BLaER1 (cell line): ENCODE data around the gene SLC25A17.
A peak's percentile ranks its signal among the peaks of the same experiment; 100 is the strongest.

Source experiments
- H3K27ac ChIP-seq: shearing (Covaris generic); formaldehyde crosslinking; 2 replicates; pipeline ENCODE4 v1.8.1; 2022
- H3K27me3 ChIP-seq: shearing (Covaris generic); formaldehyde crosslinking; 2 replicates; pipeline ENCODE4 v1.8.1; 2022
- H3K36me3 ChIP-seq: shearing (Covaris generic); formaldehyde crosslinking; 2 replicates; pipeline ENCODE4 v1.8.1; 2022
- H3K4me1 ChIP-seq: shearing (Covaris generic); formaldehyde crosslinking; 2 replicates; pipeline ENCODE4 v1.8.1; 2022
- H3K4me2 ChIP-seq: shearing (Covaris generic); formaldehyde crosslinking; 2 replicates; pipeline ENCODE4 v1.8.1; 2022
- H3K4me3 ChIP-seq: shearing (Covaris generic); formaldehyde crosslinking; 2 replicates; pipeline ENCODE4 v1.8.1; 2022
- H3K9ac ChIP-seq: shearing (Covaris generic); formaldehyde crosslinking; 2 replicates; pipeline ENCODE4 v1.8.1; 2022
- H3K9me3 ChIP-seq: shearing (Covaris generic); formaldehyde crosslinking; 2 replicates; pipeline ENCODE4 v1.8.1; 2022
- H4K20me1 ChIP-seq: shearing (Covaris generic); formaldehyde crosslinking; 2 replicates; pipeline ENCODE4 v1.8.1; 2022
- Cebpa-rat ChIP-seq: shearing (Covaris generic); IDR thresholded peaks from 2 replicates; pipeline ENCODE4 v1.8.1; 2022

SLC25A17 gene

GRCh38 chr22:40746428-40747220 is 72.5 kb downstream of the SLC25A17 start:
- peaks cover 23% of the 10 kb centered on the region for H3K9me3 ChIP-seq
- no peak overlapping the region for H3K4me3 ChIP-seq
- H4K20me1 ChIP-seq = no peaks in the 10 kb centered on the region
- H3K27me3 ChIP-seq = no peaks in the 10 kb centered on the region
- no peak overlapping the region for H3K4me2 ChIP-seq
- no peak for TF ChIP-seq Cebpa-rat
- H3K4me1 ChIP-seq = no peaks in the 10 kb centered on the region
- peaks cover 8% of the 10 kb centered on the region; the same call in 1 of the 2 replicates for H3K36me3 ChIP-seq
- no peak overlapping the region for H3K27ac ChIP-seq
- H3K9ac ChIP-seq = no peak overlapping the region

GRCh38 chr22:40743768-40744167 is 75.4 kb downstream of the SLC25A17 start:
- Histone ChIP-seq H3K9me3 (peaks cover 19% of the 10 kb centered on the region), H3K9ac (no peak overlapping the region), H3K4me3 (no peak overlapping the region), H3K4me1 (0 out of 2 replicates have a peak, but pooled peaks cover 6% of the 10 kb centered on the region), H3K36me3 (peaks cover 8% of the 10 kb centered on the region; the same call in 1 of the 2 replicates), H3K4me2 (no peak overlapping the region), H4K20me1 (no peaks in the 10 kb centered on the region), H3K27ac (no peak overlapping the region), H3K27me3 (no peaks in the 10 kb centered on the region)
- no peak for TF ChIP-seq Cebpa-rat

- no peaks in the 10 kb centered on the region for H3K9me3 ChIP-seq
- H3K4me2 ChIP-seq = no peak overlapping the region
- no peak for TF ChIP-seq Cebpa-rat
- peaks cover 15% of the 10 kb centered on the region for H3K4me1 ChIP-seq
- H3K27me3 ChIP-seq = no peaks in the 10 kb centered on the region
- H3K9ac ChIP-seq = no peak overlapping the region
- no peaks in the 10 kb centered on the region for H4K20me1 ChIP-seq
- H3K27ac ChIP-seq = no peak overlapping the region
- H3K36me3 ChIP-seq = no peaks in the 10 kb centered on the region
- H3K4me3 ChIP-seq = no peak overlapping the region
These were observed 78.0 kb downstream of the SLC25A17 start for GRCh38 chr22:40741116-40741515.

DNA sequence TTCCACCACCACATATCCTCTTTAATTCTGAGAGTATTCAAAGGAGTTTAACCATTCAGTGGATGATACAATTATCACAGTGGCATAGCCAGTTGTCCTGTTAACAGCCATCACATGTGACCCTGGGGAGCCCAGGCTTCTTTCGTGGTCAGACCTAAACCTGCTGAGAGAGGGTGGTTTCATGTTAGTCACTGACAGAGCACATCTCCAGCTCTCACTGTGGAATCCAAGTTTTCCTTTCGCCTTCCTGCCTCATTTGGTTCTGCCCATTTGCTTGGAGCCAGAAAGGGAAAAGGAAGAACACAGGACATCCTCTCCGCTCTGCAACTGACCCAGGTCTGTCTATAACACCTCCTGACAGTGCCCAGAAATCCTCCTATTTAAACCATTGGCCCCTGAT is 79.4 kb downstream of the SLC25A17 start:
- peak overlapping the region; percentile 32; the same call in 1 of the 2 replicates for H3K9ac ChIP-seq
- no peak overlapping the region for H3K27ac ChIP-seq
- H3K36me3 ChIP-seq = no peaks in the 10 kb centered on the region
- H3K4me1 ChIP-seq = peaks cover 29% of the 10 kb centered on the region
- H3K4me2 ChIP-seq = no peak overlapping the region; the same call in 1 of the 2 replicates
- no peaks in the 10 kb centered on the region for H3K9me3 ChIP-seq
- no peak for TF ChIP-seq Cebpa-rat
- H3K4me3 ChIP-seq = no peak overlapping the region
- H3K27me3 ChIP-seq = no peaks in the 10 kb centered on the region
- no peaks in the 10 kb centered on the region for H4K20me1 ChIP-seq

DNA sequence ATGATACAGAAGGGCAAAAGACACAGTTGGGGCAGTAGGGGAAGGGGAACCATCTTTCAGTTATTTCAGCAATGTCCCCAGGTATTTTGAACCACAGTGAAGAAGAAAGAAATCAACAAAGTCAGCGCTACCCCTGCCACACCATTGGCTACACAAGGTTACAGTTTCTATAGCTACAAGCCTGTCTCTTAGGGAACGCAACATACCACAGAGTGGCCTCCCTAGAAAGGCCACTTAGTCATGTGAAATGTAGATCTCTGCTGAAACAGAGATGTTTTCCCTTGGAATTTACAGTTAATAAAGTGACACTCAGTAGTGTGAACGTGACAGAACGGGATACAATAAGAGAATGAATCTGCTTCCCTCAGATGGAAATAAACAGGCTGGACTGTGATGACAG is 85.2 kb downstream of the SLC25A17 start:
- no peak for TF ChIP-seq Cebpa-rat
- Histone ChIP-seq H3K4me1 (peaks cover 76% of the 10 kb centered on the region), H3K4me2 (peak overlapping the region; percentile 95), H4K20me1 (no peaks in the 10 kb centered on the region), H3K27me3 (no peaks in the 10 kb centered on the region), H3K36me3 (no peaks in the 10 kb centered on the region), H3K9me3 (no peaks in the 10 kb centered on the region), H3K4me3 (no peak overlapping the region), H3K9ac (no peak overlapping the region), H3K27ac (no peak overlapping the region)

DNA sequence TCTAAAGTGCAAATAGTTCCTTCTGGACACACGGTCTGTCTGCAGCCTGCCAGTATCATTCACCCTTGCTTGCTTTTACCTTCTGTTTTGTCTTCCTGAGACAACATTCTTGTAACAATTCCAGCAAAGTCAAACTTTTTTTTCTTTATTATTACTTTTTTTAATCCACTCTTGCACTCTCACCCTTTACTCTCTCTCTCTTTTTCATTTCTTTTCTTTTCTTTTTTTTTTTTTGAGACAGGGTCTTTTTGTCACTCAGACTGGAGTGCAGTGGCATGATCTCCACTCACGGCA is 86.2 kb downstream of the SLC25A17 start:
- Histone ChIP-seq H3K4me1 (peaks cover 86% of the 10 kb centered on the region), H4K20me1 (no peaks in the 10 kb centered on the region), H3K4me3 (peak overlapping the region; percentile 56; the same call in 1 of the 2 replicates), H3K36me3 (no peaks in the 10 kb centered on the region), H3K9ac (peak overlapping the region; percentile 77), H3K27me3 (no peaks in the 10 kb centered on the region), H3K4me2 (peak overlapping the region; percentile 95), H3K9me3 (no peaks in the 10 kb centered on the region), H3K27ac (peak overlapping the region; percentile 83)
- TF ChIP-seq Cebpa-rat = no peak

DNA sequence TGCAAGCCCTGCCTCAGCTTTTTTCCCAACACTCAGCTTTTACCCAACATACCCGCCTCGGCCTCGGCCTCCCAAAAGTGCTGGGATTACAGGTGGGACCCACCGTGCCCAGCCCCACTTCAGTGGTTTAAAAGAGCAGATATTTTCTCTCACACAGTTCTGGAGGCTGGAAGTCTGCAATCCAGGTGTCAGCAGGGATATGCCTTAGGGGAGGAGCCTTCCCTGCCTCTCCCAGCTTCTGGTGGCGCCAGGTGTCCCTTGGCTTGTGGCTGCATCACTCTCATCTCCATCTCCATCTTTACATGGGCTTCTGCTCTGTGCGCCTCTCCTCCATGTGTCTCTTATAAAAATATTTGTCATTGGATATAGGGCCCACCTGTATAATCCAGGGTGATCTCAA is 89.9 kb downstream of the SLC25A17 start:
- Histone ChIP-seq H4K20me1 (no peaks in the 10 kb centered on the region), H3K4me3 (peak overlapping the region; percentile 17; the same call in 1 of the 2 replicates), H3K36me3 (no peaks in the 10 kb centered on the region), H3K4me2 (peak overlapping the region; percentile 95), H3K9me3 (no peaks in the 10 kb centered on the region), H3K27ac (peak overlapping the region; percentile 88), H3K27me3 (no peaks in the 10 kb centered on the region), H3K4me1 (peaks cover 77% of the 10 kb centered on the region), H3K9ac (peak overlapping the region; percentile 71; the same call in 1 of the 2 replicates)
- TF ChIP-seq Cebpa-rat = no peak

GRCh38 chr22:40728731-40729189 is 90.4 kb downstream of the SLC25A17 start:
- no peak for TF ChIP-seq Cebpa-rat
- H3K9ac ChIP-seq = peak overlapping the region; percentile 71
- H3K4me3 ChIP-seq = peak overlapping the region; percentile 17; the same call in 1 of the 2 replicates
- no peaks in the 10 kb centered on the region for H3K9me3 ChIP-seq
- H3K27ac ChIP-seq = peak overlapping the region; percentile 88
- peaks cover 72% of the 10 kb centered on the region for H3K4me1 ChIP-seq
- H4K20me1 ChIP-seq = no peaks in the 10 kb centered on the region
- peak overlapping the region; percentile 95 for H3K4me2 ChIP-seq
- H3K27me3 ChIP-seq = no peaks in the 10 kb centered on the region
- no peaks in the 10 kb centered on the region for H3K36me3 ChIP-seq

GRCh38 chr22:40727964-40728615 is 91.1 kb downstream of the SLC25A17 start:
- Histone ChIP-seq H3K9ac (peak overlapping the region; percentile 71), H3K4me3 (peak overlapping the region; percentile 17; the same call in 1 of the 2 replicates), H3K4me1 (peaks cover 66% of the 10 kb centered on the region), H3K27ac (peak overlapping the region; percentile 88), H3K4me2 (peak overlapping the region; percentile 95), H4K20me1 (no peaks in the 10 kb centered on the region), H3K36me3 (no peaks in the 10 kb centered on the region), H3K9me3 (no peaks in the 10 kb centered on the region), H3K27me3 (no peaks in the 10 kb centered on the region)
- TF ChIP-seq Cebpa-rat = no peak
